Pancreas (tissue), 10 donors: ENCODE data around the gene ASAP2. TPM values are rescaled to one million over a fixed set of nuclear protein-coding genes. Genes with fewer than 3 reads are reported as not detected.
A peak's percentile ranks its signal among the peaks of the same experiment; 100 is the strongest.

Experiments used
- ATAC-seq, 4 donors: fragments of 200-7000 bp; cut with Tn5 transposase; one replicate each; pipeline versions ENCODE4 v1.8.0 to v1.9.1; 2020; ENCODE audit warnings: mild to moderate bottlenecking in 4 of 4, moderate library complexity in 4 of 4
- DNase-seq, 6 donors: peaks; one replicate each; pipeline ENCODE4 v3.0.0-alpha.2; 2020
- FAIRE-seq: peaks from 2 replicates; lab custom pipeline; 2012; peaks lifted over from hg19 to GRCh38; lab: Jason Lieb, UNC
- H3K27ac ChIP-seq, 4 donors: fragments of 200-600 bp; sonication (generic); 1 replicate in 3 of 4; 2 replicates in 1 of 4; pipeline versions ENCODE4 v1.5.0 to v1.8.0; 2020
- H3K27me3 ChIP-seq, 4 donors: fragments of 200-600 bp; one replicate each; pipeline ENCODE4 v1.8.0; 2021
- H3K36me3 ChIP-seq, 3 donors: fragments of 200-600 bp; sonication (generic) in 1 of 3; one replicate each; pipeline versions ENCODE4 v1.5.0 to v1.8.0; 2020 to 2021
- H3K4me1 ChIP-seq, 3 donors: fragments of 200-600 bp; one replicate each; pipeline ENCODE4 v1.8.0; 2021
- H3K4me3 ChIP-seq, 4 donors: fragments of 200-600 bp; sonication (generic) in 2 of 4; one replicate each; pipeline versions ENCODE4 v1.5.0 to v1.8.0; 2020 to 2021
- H3K9me3 ChIP-seq, 4 donors: fragments of 200-600 bp; one replicate each; pipeline ENCODE4 v1.8.0; 2021
- WGBS, 2 donors: extraction: QIAGEN DNeasy Blood & Tissue Kit; methylation state at CpG; one replicate each; pipeline ENCODE4 v1.1.7; 2013; 5-methylcytosine and 5-hydroxymethylcytosine counted together
- intact Hi-C, 3 donors: fragments of 100-400 bp; cut with DNase I; formaldehyde crosslinking; loops; one replicate each; pipeline versions ENCODE4 v1.11.1 to v1.14.2; 2022
- polyA plus RNA-seq, 2 donors: library from polyadenylated mRNA; stranded (reverse); fragments of 200-250 nt; gene quantifications; one replicate each; pipeline ENCODE4 v1.2.3, GENCODE V29; 2013
- total RNA-seq, 6 donors: library from RNA; stranded (reverse); fragmentation: NEBNext Ultra II Directional in 4 of 6; extraction: Animal tissue kit (Norgen Biotek cat#: 25700) in 4 of 6; gene quantifications; one replicate each; pipeline versions ENCODE4 v1.2.1 to v1.2.4, GENCODE V29; 2021 to 2023
- TF ChIP-seq, protein P1 (sequence below), 4 donors: fragments of 200-600 bp; sonication (generic) in 3 of 4; IDR thresholded peaks; one replicate each; pipeline versions ENCODE4 v1.5.0 to v1.8.0; 2021; ENCODE audit warnings: antibody characterized with exemption in 4 of 4
- donor health status: healthy with polysubstance abuse.
- donor health status: DM: no; HTN: no; CAD: no; lungs with moderate emphysema.
- donor health status: DM: no; HTN: no; CAD: no.
- donor health status: control.
- donor health status: control.
- donor health status: Bipolar disorder and iron deficiency.
- donor health status: DM: yes; HTN: yes; CAD: no.
- donor health status: DM: no; HTN: no; CAD: no.
- donor health status: DM: no; HTN: no; CAD: no.
- donor health status: DM: yes; HTN: yes; CAD: no.

The ASAP2 gene
- total and polyA plus RNA-seq, 8 donors = 5.8 to 17.7 (median 7.3) TPM

DNA sequence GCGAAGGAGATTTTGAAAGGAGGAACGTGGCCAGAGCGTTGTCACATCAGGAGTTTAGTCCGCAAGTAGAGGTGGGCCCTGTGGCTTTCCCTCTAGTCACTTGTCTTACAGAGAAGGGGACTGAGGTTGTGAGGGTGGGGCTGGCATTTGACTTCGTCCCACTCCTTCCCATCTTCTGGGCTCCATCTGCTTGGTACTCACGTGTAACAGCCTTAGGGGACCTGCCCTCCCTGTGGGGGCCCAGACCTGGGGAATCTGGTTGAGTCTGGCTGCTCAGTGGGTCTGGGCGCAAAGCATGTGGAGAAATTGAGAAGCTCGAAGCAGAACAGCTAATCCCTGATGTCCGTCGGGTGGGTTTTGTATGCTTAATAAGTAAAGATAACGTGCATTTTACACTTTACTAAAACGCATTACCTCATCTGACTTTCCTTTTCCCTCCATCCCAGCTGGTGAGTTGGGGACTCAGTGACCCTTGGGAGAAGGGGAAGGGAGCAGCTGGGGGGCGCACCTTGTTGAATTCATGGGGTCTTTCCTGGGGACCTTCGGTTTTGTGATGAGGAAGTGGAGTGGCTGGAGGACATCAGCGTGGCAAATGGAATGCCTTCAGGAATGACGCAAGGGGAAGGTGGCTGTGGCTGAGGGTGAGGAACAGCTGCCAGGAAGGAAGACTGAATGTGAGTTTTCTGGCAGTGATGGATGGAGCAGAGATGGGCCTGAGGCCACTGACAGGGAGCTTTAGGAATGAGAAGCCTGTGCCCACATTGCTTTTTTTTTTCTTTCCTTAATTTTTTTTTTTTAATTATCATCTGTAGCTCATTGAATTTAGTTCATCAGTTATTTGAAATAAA, 44.8 kb downstream of the ASAP2 start:
- ATAC-seq (peak in 1 of 4 donors; percentile 41), DNase-seq (no peak)
- WGBS, 2 donors = 79 to 81% methylated on average over 16 of the region's 16 CpGs

DNA sequence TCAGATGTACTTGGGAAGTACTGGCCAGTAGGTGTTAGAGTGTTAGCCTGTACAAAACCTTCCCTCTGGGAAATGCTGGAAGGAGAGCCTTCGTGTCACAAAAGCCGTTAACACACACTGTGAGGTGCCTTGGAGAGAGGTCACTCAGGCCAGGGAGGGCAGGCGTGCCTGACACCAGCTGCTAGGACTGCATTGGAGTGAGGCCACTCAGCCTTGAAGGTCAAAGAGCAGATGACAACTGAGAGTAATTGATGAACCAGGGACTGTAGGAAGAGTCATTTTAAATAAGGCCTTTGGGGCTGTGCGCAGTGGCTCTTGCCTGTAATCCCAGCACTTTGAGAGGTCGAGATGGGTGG, 45.4 kb downstream of the ASAP2 start:
- Histone ChIP-seq H3K9me3 (no peaks in the 10 kb centered on the region), H3K27ac (peak overlapping the region in 1 of 4 donors; percentile 9), H3K4me3 (no peak overlapping the region), H3K27me3 (no peaks in the 10 kb centered on the region), H3K4me1 (peaks cover 13 to 21% (median 17%) of the 10 kb centered on the region in 3 donors), H3K36me3 (no peaks in the 10 kb centered on the region)
- TF ChIP-seq, protein P1, sequence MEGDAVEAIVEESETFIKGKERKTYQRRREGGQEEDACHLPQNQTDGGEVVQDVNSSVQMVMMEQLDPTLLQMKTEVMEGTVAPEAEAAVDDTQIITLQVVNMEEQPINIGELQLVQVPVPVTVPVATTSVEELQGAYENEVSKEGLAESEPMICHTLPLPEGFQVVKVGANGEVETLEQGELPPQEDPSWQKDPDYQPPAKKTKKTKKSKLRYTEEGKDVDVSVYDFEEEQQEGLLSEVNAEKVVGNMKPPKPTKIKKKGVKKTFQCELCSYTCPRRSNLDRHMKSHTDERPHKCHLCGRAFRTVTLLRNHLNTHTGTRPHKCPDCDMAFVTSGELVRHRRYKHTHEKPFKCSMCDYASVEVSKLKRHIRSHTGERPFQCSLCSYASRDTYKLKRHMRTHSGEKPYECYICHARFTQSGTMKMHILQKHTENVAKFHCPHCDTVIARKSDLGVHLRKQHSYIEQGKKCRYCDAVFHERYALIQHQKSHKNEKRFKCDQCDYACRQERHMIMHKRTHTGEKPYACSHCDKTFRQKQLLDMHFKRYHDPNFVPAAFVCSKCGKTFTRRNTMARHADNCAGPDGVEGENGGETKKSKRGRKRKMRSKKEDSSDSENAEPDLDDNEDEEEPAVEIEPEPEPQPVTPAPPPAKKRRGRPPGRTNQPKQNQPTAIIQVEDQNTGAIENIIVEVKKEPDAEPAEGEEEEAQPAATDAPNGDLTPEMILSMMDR (IDR thresholded peaks at IDR 0.05) = no peak
- ATAC-seq (no peak), DNase-seq (no peak), FAIRE-seq (no peak)
- intact Hi-C loops = no loop called here
- WGBS, 2 donors = 80 to 83% methylated on average over 5 of the region's 5 CpGs

More for the DNA sequence above, 44.8 kb downstream of the ASAP2 start:
- Histone ChIP-seq H3K36me3 (no peaks in the 10 kb centered on the region), H3K4me3 (no peak overlapping the region), H3K9me3 (no peaks in the 10 kb centered on the region), H3K27ac (peak overlapping the region in 1 of 4 donors; percentile 9), H3K27me3 (no peaks in the 10 kb centered on the region), H3K4me1 (peaks cover 16 to 18% (median 18%) of the 10 kb centered on the region in 3 donors)
- FAIRE-seq = no peak
- TF ChIP-seq, protein P1 (IDR thresholded peaks at IDR 0.05) = no peak
- intact Hi-C loops = no loop called here

- Histone ChIP-seq H3K27ac (no peak overlapping the region), H3K9me3 (no peaks in the 10 kb centered on the region), H3K36me3 (no peaks in the 10 kb centered on the region), H3K27me3 (no peaks in the 10 kb centered on the region), H3K4me1 (peaks cover 0 to 5% (median 0%) of the 10 kb centered on the region in 3 donors), H3K4me3 (no peak overlapping the region)
- no peak for ATAC-seq
- intact Hi-C loops = no loop called here
- no peak for DNase-seq
- TF ChIP-seq, protein P1 (IDR thresholded peaks at IDR 0.05) = no peak
- FAIRE-seq = no peak
- 76 to 77% methylated on average over 4 of the region's 4 CpGs for WGBS, 2 donors
Observed at GRCh38 chr2:9255416-9255815, 48.8 kb downstream of the ASAP2 start.

- FAIRE-seq (no peak), ATAC-seq (no peak)
- H3K4me1 ChIP-seq = peaks cover 0 to 5% (median 0%) of the 10 kb centered on the region in 3 donors
Observed at GRCh38 chr2:9256147-9256546, 49.5 kb downstream of the ASAP2 start.

More at GRCh38 chr2:9256147-9256546, 49.5 kb downstream of the ASAP2 start:
- Histone ChIP-seq H3K36me3 (no peaks in the 10 kb centered on the region), H3K27ac (no peak overlapping the region), H3K27me3 (no peaks in the 10 kb centered on the region), H3K4me3 (no peak overlapping the region), H3K9me3 (no peaks in the 10 kb centered on the region)
- WGBS, 2 donors = 75 to 83% methylated on average over 4 of the region's 4 CpGs
- intact Hi-C loops = no loop called here
- TF ChIP-seq, protein P1 (IDR thresholded peaks at IDR 0.05) = no peak
- DNase-seq = no peak
